IMR-90 (cell line): ENCODE results near the gene CNOT6.

ENCODE experiments used
- CHD1 ChIP-seq: IDR thresholded peaks from 2 replicates; pipeline ENCODE4 v1.6.1; 2012; ENCODE audit warnings: low read depth, low read length, improper control_type of control experiment
- CTCF ChIP-seq: conservative IDR thresholded peaks from 2 replicates; pipeline ENCODE4 v1.5.1; 2012; ENCODE audit warnings: mild to moderate bottlenecking, low read depth, low read length, improper control_type of control experiment
- FOS ChIP-seq: fragments of 150-350 bp; IDR thresholded peaks from 2 replicates; pipeline ENCODE4 v1.6.1; 2016; ENCODE audit warnings: low read depth, low read length
- POLR2A ChIP-seq: IDR thresholded peaks from 2 replicates; pipeline ENCODE4 v1.6.1; 2012; ENCODE audit warnings: mild to moderate bottlenecking, low read depth, low read length
- RAD21 ChIP-seq: IDR thresholded peaks from 2 replicates; pipeline ENCODE4 v1.6.1; 2012; ENCODE audit warnings: low read length, improper control_type of control experiment
- SMC3 ChIP-seq: fragments of 150-350 bp; IDR thresholded peaks from 2 replicates; pipeline ENCODE4 v1.6.1; 2016; ENCODE audit warnings: low read depth, mild to moderate bottlenecking, antibody characterized with exemption, low read length, moderate library complexity

GRCh38 chr5:180519098-180519497 is 24.9 kb downstream of the CNOT6 start:
- TF ChIP-seq CTCF (no peak), FOS (no peak), SMC3 (no peak), CHD1 (no peak), RAD21 (no peak), POLR2A (no peak)
